DOHH2 (cell line): ENCODE data around the gene TTLL10.

Experiments used
- EZH2phosphoT487 ChIP-seq: fragments of 200-600 bp; sonication (generic); IDR thresholded peaks from 2 replicates; pipeline ENCODE4 v1.6.1; 2017; ENCODE audit warnings: borderline replicate concordance, mild to moderate bottlenecking, antibody characterized with exemption, low read length, moderate library complexity, mixed read lengths
- TF ChIP-seq, protein P1 (sequence below): fragments of 200-600 bp; sonication (generic); IDR thresholded peaks from one replicate; pipeline ENCODE4 v1.5.1; 2014; ENCODE audit warnings: antibody characterized with exemption, mild to moderate bottlenecking, low read depth, low read length; ENCODE audit not compliant: poor library complexity, severe bottlenecking

DNA sequence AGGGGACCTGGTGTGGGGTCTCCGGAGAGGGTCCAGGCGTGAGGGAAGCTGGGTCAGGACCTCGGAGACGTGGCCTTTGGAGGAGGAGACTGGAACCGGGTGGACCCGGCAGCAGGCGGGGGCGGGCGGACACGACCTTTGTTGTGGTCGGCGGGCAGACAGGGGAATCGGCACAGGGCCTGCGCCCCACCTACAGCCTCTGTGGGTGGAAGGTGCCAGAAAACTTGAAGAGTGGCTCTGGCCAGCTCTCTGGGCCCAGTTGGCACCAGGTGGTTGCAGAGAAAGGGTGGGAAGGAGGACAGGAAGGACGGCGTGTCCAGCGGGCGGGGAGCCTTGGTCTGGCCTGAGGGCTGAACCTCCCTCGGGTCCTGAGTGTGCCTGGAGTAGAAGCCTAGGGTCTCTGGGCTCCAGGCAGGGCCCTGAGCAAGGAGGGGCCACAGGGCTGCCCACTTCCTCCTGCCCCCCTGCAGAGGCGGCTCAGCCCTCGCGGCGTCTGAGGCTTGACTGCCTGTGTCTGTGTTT, 7.7 kb upstream of the TTLL10 start:
- TF ChIP-seq, protein P1, sequence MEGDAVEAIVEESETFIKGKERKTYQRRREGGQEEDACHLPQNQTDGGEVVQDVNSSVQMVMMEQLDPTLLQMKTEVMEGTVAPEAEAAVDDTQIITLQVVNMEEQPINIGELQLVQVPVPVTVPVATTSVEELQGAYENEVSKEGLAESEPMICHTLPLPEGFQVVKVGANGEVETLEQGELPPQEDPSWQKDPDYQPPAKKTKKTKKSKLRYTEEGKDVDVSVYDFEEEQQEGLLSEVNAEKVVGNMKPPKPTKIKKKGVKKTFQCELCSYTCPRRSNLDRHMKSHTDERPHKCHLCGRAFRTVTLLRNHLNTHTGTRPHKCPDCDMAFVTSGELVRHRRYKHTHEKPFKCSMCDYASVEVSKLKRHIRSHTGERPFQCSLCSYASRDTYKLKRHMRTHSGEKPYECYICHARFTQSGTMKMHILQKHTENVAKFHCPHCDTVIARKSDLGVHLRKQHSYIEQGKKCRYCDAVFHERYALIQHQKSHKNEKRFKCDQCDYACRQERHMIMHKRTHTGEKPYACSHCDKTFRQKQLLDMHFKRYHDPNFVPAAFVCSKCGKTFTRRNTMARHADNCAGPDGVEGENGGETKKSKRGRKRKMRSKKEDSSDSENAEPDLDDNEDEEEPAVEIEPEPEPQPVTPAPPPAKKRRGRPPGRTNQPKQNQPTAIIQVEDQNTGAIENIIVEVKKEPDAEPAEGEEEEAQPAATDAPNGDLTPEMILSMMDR: no peak
- no peak for TF ChIP-seq EZH2phosphoT487
